Thyroid gland (tissue), 4 donors: ENCODE measurements around the gene TMPRSS7. TPM values are rescaled to one million over a fixed set of nuclear protein-coding genes. Genes with fewer than 3 reads are reported as not detected.

Experiments
- DNase-seq, 2 donors: peaks; one replicate each; pipeline ENCODE4 v3.0.0-alpha.2; 2019
- H3K27ac ChIP-seq, 3 donors: fragments of 200-600 bp; sonication (generic); 1 replicate in 2 of 3; 2 replicates in 1 of 3; pipeline ENCODE4 v1.5.1; 2016 to 2019; ENCODE audit warnings: mild to moderate bottlenecking in 1 of 3, moderate library complexity in 1 of 3
- H3K27me3 ChIP-seq: fragments of 200-600 bp; sonication (generic); one replicate; pipeline ENCODE4 v1.5.1; 2019
- H3K36me3 ChIP-seq, 2 donors: fragments of 200-600 bp; sonication (generic); one replicate each; pipeline ENCODE4 v1.5.1; 2016 to 2019
- H3K4me1 ChIP-seq, 2 donors: fragments of 200-600 bp; sonication (generic); one replicate each; pipeline ENCODE4 v1.5.1; 2017 to 2019
- H3K4me3 ChIP-seq, 3 donors: fragments of 200-600 bp; sonication (generic); replicated peaks in 1 of 3; 1 replicate in 2 of 3; 2 replicates in 1 of 3; pipeline ENCODE4 v1.5.1; 2016; ENCODE audit warnings: mild to moderate bottlenecking in 1 of 3
- H3K9me3 ChIP-seq: fragments of 200-600 bp; sonication (generic); one replicate; pipeline ENCODE4 v1.5.1; 2017
- POLR2A ChIP-seq, 2 donors: fragments of 450-650 bp; IDR thresholded peaks; one replicate each; pipeline ENCODE4 v1.6.1; 2017; ENCODE audit warnings: antibody characterized with exemption in 2 of 2, mild to moderate bottlenecking in 2 of 2, moderate library complexity in 1 of 2
- WGBS, 2 donors: methylation state at CpG; one replicate each; pipeline ENCODE4 v1.1.5; 2017; 5-methylcytosine and 5-hydroxymethylcytosine counted together
- intact Hi-C: fragments of 100-400 bp; cut with DNase I; formaldehyde crosslinking; loops from one replicate; pipeline ENCODE4 v1.15.1; 2023
- total RNA-seq, 4 donors: library from RNA; depleted of rRNA; stranded (reverse); fragments of >200 nt; gene quantifications; one replicate each; pipeline ENCODE4 v1.2.3, GENCODE V29; 2016
- TF ChIP-seq, protein P1 (sequence below), 6 experiments: fragments of 200-600 bp in 3 of 6; fragments of 450-650 bp in 3 of 6; sonication (generic) in 3 of 6; IDR thresholded peaks; one replicate each; pipeline ENCODE4 v1.5.1; 2016 to 2019; ENCODE audit warnings: antibody characterized with exemption in 6 of 6, mild to moderate bottlenecking in 2 of 6, inconsistent platforms in 1 of 6, moderate library complexity in 1 of 6

The TMPRSS7 gene
- total RNA-seq, 4 donors from 2014 or later: 0.11 TPM; not detected in 3

DNA sequence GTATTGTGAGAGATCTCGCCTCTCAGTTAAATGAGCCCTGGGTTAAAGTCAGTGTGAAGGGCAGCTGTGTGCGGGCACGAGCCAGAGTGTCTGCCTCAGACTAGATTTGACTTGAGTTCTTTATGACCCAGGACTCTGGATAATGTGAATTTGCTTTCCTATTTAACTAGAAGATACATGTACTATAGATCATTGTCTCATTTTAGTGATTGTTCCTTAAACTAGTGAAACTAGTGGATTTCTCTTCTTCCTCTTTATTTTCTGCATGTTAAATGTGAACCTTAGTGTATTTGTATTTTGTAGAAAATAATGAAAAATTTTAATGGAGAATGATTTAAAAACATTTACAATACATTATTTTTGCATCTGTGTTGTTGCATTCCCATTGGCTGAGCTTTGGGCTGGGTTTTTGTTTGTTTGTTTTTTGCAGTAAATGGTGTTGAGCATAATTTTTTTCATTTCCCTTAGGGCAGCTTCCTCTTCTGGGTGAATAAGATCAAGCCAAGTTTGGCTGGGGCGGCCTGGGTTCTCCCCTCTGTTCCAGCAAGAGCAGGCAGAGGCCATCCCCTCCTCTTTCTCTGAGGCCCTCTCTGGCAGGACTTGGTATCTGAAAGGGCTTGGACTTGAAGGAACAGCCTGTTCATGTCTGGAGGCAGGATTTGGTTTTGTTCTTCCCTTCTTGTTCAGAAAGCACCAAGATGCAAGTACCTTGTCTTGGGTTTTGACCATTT lies 83.5 kb downstream of the TMPRSS7 start:
- Histone ChIP-seq H3K9me3 (no peaks in the 10 kb centered on the region), H3K4me1 (peaks cover 0 to 15% of the 10 kb centered on the region in 2 donors), H3K4me3 (no peak overlapping the region), H3K27ac (no peak overlapping the region), H3K36me3 (peaks cover 0 to 5% of the 10 kb centered on the region in 2 donors), H3K27me3 (no peaks in the 10 kb centered on the region)
- WGBS, 2 donors: 91 to 93% methylated on average over 4 of the region's 4 CpGs
- intact Hi-C loops: loop anchor here (10.0 kb wide), 1 partner anchor 407 kb away; no protein-coding TSS in a partner anchor
- no peak for TF ChIP-seq POLR2A (IDR thresholded peaks at IDR 0.05)
- TF ChIP-seq, protein P1, sequence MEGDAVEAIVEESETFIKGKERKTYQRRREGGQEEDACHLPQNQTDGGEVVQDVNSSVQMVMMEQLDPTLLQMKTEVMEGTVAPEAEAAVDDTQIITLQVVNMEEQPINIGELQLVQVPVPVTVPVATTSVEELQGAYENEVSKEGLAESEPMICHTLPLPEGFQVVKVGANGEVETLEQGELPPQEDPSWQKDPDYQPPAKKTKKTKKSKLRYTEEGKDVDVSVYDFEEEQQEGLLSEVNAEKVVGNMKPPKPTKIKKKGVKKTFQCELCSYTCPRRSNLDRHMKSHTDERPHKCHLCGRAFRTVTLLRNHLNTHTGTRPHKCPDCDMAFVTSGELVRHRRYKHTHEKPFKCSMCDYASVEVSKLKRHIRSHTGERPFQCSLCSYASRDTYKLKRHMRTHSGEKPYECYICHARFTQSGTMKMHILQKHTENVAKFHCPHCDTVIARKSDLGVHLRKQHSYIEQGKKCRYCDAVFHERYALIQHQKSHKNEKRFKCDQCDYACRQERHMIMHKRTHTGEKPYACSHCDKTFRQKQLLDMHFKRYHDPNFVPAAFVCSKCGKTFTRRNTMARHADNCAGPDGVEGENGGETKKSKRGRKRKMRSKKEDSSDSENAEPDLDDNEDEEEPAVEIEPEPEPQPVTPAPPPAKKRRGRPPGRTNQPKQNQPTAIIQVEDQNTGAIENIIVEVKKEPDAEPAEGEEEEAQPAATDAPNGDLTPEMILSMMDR (IDR thresholded peaks at IDR 0.05): no peak
- DNase-seq: no peak

DNA sequence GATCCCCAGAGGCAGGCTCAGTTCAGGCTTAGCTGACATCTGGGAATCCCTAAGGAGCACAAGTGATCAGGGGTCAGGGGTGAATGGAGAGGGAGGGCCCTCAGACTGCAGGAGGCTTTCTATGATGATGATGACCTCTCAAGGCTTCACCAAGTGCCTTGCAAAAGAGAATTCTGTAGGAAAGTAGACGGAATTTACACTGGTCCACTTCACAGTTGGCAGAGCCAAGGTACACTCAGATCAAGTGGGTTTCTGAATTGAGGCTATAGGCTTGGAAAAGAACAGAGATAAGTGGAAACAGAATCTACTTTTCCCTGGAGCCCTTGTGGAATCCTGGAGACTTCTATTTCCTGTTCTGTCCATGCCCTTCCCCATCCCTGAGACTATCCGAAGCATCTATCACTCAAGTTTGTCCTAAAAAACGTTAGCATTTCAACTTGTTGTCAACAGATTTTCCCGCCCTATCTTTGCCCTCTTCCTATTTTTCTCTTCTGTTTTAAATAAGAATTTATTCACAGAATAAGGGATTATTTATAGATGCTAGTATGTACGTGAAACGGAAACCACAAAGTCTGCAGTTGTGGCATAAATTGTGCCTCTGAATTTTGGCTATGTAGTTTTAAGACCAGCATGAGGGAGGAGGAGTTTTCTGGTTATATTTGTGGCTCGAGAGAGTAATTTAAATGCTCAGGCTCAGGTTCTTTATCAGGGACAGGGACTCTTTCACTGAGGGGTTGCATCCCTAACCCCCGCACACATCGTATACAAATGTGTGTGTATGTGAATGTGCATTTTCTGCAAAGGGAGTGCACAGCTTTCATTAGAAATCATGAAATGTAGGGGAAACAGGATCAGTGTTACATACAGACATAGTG lies 85.7 kb downstream of the TMPRSS7 start:
- 74 to 76% methylated on average over 9 of the region's 9 CpGs for WGBS, 2 donors
- intact Hi-C loops: loop anchor here (10.0 kb wide), 1 partner anchor 405 kb away; no protein-coding TSS in a partner anchor
- Histone ChIP-seq H3K9me3 (no peaks in the 10 kb centered on the region), H3K27ac (no peak overlapping the region), H3K4me1 (peaks cover 0 to 15% of the 10 kb centered on the region in 2 donors), H3K27me3 (no peaks in the 10 kb centered on the region), H3K36me3 (peaks cover 0 to 5% of the 10 kb centered on the region in 2 donors), H3K4me3 (no peak overlapping the region)
- DNase-seq: no peak
- TF ChIP-seq, protein P1 (IDR thresholded peaks at IDR 0.05): no peak
- no peak for TF ChIP-seq POLR2A (IDR thresholded peaks at IDR 0.05)

DNA sequence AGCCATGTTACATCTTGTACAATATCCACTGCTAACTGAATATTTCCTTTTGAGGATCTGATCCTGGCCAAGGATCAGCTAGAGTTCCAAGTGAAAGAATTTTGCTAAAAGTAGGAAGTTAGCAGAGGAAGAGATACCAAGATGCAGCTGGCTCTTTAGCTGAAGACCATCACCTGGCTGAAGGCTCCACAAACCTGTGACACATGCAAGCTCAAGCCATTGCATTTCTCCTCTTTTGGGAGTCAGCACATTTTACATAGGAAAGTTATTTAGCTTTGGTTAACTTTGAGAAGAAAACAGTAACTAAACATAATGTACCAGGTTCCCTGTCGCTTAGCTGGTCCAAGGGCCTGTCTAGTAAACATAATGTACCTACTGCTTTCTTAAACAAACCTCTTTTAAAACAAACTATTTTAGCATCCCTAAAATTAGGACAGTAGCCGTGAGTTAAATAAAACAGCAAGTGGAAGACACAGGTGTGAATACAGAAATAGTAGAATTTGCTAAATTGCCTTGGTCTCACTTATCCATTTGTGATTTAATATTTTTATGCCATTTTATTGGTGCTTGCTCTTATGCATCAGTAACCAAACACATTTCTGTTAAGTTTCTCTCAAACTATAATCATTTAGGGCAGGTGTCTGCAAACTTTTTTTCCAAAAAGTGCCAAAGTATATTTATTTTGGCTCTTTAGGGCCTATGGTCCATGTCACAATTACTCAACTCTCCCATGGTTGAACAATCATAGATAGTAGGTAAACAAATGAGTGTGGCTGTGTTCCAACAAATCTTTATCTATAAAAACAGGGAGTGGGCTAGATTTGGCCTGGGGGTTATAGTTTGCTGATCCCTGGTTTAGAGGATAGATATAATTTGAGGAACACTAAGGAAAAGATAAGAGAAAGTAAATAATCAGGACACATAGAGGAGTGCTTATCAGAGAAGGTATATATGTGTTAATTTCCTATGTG lies 87.3 kb downstream of the TMPRSS7 start:
- no peaks in the 10 kb centered on the region for H3K9me3 ChIP-seq
- H3K27ac ChIP-seq: no peak overlapping the region
- peaks cover 0 to 15% of the 10 kb centered on the region in 2 donors for H3K4me1 ChIP-seq
- no peak for DNase-seq
- no peak for TF ChIP-seq POLR2A (IDR thresholded peaks at IDR 0.05)
- TF ChIP-seq, protein P1 (IDR thresholded peaks at IDR 0.05): no peak
- H3K36me3 ChIP-seq: peaks cover 0 to 3% of the 10 kb centered on the region in 2 donors
- 97 to 98% methylated on average over 2 of the region's 2 CpGs for WGBS, 2 donors
- no peaks in the 10 kb centered on the region for H3K27me3 ChIP-seq
- intact Hi-C loops: no loop called here
- no peak overlapping the region for H3K4me3 ChIP-seq

DNA sequence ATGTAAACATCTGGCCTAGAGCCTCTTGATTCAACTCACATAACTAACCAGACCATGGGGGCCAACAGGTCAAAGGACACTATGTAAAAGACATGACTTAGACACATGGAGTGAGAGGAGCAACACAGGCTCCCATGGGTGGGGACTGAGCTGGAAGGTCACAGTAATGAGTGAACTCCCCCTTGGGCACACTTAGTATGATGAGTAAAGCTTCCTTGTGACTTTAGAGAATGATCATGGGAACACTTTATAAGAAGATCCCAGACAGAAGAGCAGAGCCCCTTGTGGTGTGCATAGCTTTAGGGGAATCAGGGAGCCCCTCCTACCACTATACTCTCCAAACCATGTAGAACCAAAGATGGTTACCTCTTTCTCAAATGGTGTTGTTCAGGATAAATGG lies 88.3 kb downstream of the TMPRSS7 start:
- H3K4me3 ChIP-seq: no peak overlapping the region
- H3K27me3 ChIP-seq: no peaks in the 10 kb centered on the region
- no peak for DNase-seq
- H3K27ac ChIP-seq: no peak overlapping the region
- intact Hi-C loops: no loop called here
- no peaks in the 10 kb centered on the region for H3K9me3 ChIP-seq
- no peaks in the 10 kb centered on the region for H3K36me3 ChIP-seq
- H3K4me1 ChIP-seq: peaks cover 0 to 15% of the 10 kb centered on the region in 2 donors
- TF ChIP-seq, protein P1 (IDR thresholded peaks at IDR 0.05): no peak
- TF ChIP-seq POLR2A (IDR thresholded peaks at IDR 0.05): no peak
